DMS153 (cell line): ENCODE data around the gene ZNF326.
"Not testable (repeated sequence)": the region's sequence is repeated elsewhere in the genome, so short reads cannot be mapped to it uniquely, and the experiment has no call there.

Experiments
- DNase-seq: peaks from one replicate; lab custom pipeline; 2025; lab: John Stamatoyannopoulos, UW

The ZNF326 gene

GRCh38 chr1:89997152-89997551 is 2.2 kb downstream of the ZNF326 start:
- DNase-seq: not testable (repeated sequence)

- no peak for DNase-seq
These were observed 3.4 kb downstream of the ZNF326 start for GRCh38 chr1:89998306-89998705.

- DNase-seq: no peak
These were observed 4.3 kb downstream of the ZNF326 start for GRCh38 chr1:89999208-89999607.

- no peak for DNase-seq
These were observed 4.7 kb downstream of the ZNF326 start for GRCh38 chr1:89999628-90000027.

- no peak for DNase-seq
These were observed 6.2 kb downstream of the ZNF326 start for GRCh38 chr1:90000934-90001676.

GRCh38 chr1:90007979-90008404 is 13.1 kb downstream of the ZNF326 start:
- no peak for DNase-seq

GRCh38 chr1:90012300-90012699 is 17.4 kb downstream of the ZNF326 start:
- no peak for DNase-seq

- DNase-seq: no peak
These were observed 28.8 kb downstream of the ZNF326 start for GRCh38 chr1:90023691-90024090.

- no peak for DNase-seq
These were observed 32.4 kb downstream of the ZNF326 start for GRCh38 chr1:90027281-90027680.

- DNase-seq: no peak
These were observed 44.7 kb downstream of the ZNF326 start for GRCh38 chr1:90039652-90040051.

GRCh38 chr1:90043586-90043985 is 48.7 kb downstream of the ZNF326 start:
- no peak for DNase-seq

GRCh38 chr1:90044346-90044745 is 49.4 kb downstream of the ZNF326 start:
- no peak for DNase-seq

- DNase-seq: no peak
These were observed 51.1 kb downstream of the ZNF326 start for GRCh38 chr1:90045853-90046563.

GRCh38 chr1:90046635-90047034 is 51.7 kb downstream of the ZNF326 start:
- no peak for DNase-seq

GRCh38 chr1:90048043-90048442 is 53.1 kb downstream of the ZNF326 start:
- no peak for DNase-seq

GRCh38 chr1:90062700-90063643 is 68.1 kb downstream of the ZNF326 start:
- not testable (repeated sequence) for DNase-seq

- not testable (repeated sequence) for DNase-seq
These were observed 69.2 kb downstream of the ZNF326 start for GRCh38 chr1:90064109-90064508.

GRCh38 chr1:90067194-90067931 is 72.5 kb downstream of the ZNF326 start:
- no peak for DNase-seq

- no peak for DNase-seq
These were observed 73.8 kb downstream of the ZNF326 start for GRCh38 chr1:90068611-90069280.

- DNase-seq: no peak
These were observed 79.2 kb downstream of the ZNF326 start for GRCh38 chr1:90074137-90074536.

GRCh38 chr1:90074566-90074965 is 79.7 kb downstream of the ZNF326 start:
- DNase-seq: no peak
